GM18951 (cell line): Measurements from ENCODE around the gene IL9.

ENCODE experiments used
- POLR2A ChIP-seq: IDR thresholded peaks from 4 replicates; pipeline ENCODE4 v1.6.1; 2011; ENCODE audit warnings: mild to moderate bottlenecking; ENCODE audit not compliant: insufficient read length, insufficient read depth; ENCODE audit errors: extremely low read depth
- in situ Hi-C: fragments of 300-500 bp; cut with MboI; formaldehyde crosslinking; loops from one replicate; pipeline ENCODE4 v1.12.0; 2022; ENCODE audit warnings: low sequenced_read_pairs, mixed read lengths, inconsistent platforms; ENCODE audit not compliant: unreplicated experiment

The IL9 gene

DNA sequence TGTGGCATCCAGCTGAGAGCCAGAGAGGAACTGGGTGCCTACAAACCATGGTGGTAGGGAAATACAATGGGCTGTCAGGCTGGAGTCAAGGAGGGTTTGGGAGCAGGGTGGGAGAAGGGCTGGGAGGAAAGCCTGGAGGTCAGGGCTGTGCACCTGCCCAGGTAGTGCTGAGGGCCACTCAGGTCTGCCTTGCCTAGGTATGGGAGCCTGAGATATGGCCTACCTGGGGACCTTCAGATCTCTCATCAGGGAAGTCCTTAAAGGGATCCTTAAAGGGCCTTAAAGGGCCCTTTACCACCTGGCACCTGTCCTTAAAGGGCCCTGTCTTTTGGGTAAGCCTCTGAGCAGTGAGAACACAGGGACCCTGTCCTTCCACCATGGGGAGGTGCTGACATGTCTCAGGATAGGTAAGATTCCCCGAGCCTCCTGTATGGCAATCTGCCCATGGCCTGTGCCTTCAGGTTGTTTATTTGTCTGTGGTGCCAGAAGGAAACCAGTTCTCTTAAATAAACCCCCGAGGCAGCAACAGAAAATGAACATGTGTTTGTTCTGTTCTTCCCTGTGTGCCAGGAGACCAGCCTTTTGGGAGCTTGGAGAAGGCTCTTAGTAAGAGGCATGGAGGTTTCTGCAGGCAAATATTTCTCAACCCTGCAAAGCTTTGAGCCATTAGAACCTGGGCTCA is 37.9 kb downstream of the IL9 start:
- TF ChIP-seq POLR2A, result no peak
- in situ Hi-C loops, result no loop called here

GRCh38 chr5:135851915-135852845 is 43.5 kb downstream of the IL9 start:
- no peak for TF ChIP-seq POLR2A
- in situ Hi-C loops, result no loop called here

- no peak for TF ChIP-seq POLR2A
- in situ Hi-C loops, result no loop called here
Measured at GRCh38 chr5:135851186-135851914, 44.3 kb downstream of the IL9 start.

GRCh38 chr5:135850671-135851070 is 45.0 kb downstream of the IL9 start:
- in situ Hi-C loops, result no loop called here
- TF ChIP-seq POLR2A, result no peak

- TF ChIP-seq POLR2A, result no peak
- in situ Hi-C loops, result no loop called here
Measured at GRCh38 chr5:135850231-135850630, 45.4 kb downstream of the IL9 start.

DNA sequence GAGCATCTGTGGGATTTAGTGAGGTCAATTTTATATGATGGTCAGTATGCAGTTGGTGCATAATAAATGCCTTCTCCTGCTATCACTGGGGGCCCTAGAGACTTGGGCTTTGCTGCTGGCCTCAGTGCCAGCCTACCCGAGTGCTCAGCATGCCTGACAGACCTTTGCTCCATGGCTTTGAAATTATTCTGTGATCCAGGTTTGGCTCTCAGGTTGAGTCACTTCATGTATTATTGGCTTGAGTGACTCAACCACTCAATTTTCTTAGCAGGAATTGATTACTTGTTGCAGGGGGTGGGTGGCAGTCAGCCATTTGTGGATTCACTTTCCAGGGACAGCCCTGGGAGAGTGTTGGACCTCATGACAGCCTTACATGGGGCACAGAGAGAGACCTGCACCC is 47.7 kb downstream of the IL9 start:
- in situ Hi-C loops, result loop anchor here (25.0 kb wide), 1 partner anchor 286 kb away; no protein-coding TSS in a partner anchor
- TF ChIP-seq POLR2A, result no peak

DNA sequence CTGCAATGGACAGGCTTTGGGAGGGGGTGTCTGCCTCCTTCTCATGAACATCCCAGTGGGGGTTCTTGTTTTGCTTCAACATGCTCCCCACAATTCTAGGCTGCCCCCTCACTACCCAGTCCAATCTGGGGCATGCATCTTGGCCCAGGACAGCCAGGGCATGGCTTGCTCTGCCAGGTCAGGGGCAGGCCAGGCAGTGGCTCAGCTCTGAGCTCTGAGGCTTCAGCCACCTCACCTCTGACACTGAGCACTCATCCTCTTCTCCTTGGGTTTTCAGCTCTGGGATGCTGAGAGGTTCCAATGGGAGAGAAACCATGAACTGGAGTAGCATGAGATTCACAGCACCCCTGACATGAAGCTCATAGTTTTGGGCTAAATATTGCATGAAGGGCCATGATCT is 49.3 kb downstream of the IL9 start:
- in situ Hi-C loops, result loop anchor here (25.0 kb wide), 1 partner anchor 284 kb away; no protein-coding TSS in a partner anchor
- TF ChIP-seq POLR2A, result no peak

DNA sequence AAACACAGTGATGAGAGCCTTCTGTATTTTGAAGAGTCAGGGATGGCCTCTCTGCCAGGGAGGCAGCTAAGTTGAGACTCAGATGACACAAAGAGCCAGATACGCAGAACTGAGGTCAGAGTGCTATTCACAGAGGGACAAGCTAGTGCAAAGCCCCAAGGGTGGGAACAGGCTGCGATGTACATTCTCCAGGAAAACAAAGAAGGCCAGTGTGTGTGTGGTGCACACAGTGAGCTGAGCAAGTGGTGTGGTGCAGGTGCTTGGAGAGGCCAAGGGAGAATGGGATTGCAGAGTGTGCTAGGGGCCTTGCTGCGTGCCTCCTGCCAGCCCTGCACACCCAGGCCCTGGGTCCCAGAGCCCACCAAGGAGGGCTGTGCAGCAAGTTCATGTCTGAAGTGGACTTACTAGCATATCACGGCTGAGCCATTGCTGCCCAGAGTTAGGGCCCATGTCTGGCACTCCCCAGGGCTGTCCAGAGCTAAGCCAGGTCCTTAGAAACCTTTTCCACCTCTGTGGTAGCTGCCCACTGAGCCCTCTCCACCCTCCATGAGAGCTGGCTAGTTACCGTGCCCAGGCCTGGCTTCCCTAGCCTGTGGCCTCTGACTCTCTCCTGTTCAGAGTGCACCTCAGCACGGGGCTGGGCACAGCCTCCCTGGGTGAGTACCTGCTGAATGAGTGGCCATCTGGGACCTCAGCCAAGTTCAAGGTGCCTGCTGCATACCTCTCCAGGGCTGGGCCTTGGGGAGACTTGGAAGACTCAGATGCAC is 51.9 kb downstream of the IL9 start:
- in situ Hi-C loops, result loop anchor here (25.0 kb wide), 1 partner anchor 281 kb away; no protein-coding TSS in a partner anchor
- TF ChIP-seq POLR2A, result no peak

DNA sequence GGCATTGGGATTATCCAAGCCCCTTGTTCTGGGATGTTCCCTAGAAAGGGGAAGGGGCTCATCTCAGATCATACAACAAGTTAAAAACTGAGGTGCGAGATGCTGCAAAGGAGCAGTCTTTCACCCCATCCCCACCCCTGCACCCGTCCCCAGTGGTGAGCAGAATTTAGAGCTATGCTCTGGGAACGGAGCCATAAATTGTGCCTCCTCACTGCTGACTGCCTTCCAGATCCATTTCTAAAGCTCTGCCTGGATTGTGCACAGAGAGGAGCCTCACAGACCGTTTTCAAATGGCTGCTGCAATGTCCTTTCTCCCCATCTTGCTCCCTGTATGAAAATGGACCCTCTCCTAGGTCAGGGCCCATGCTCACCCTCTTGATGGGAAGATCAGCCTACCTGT is 52.9 kb downstream of the IL9 start:
- no peak for TF ChIP-seq POLR2A
- in situ Hi-C loops, result loop anchor here (25.0 kb wide), 1 partner anchor 280 kb away; no protein-coding TSS in a partner anchor
